ENCODE measurements around the gene PAK1.

Gene PAK1

DNA sequence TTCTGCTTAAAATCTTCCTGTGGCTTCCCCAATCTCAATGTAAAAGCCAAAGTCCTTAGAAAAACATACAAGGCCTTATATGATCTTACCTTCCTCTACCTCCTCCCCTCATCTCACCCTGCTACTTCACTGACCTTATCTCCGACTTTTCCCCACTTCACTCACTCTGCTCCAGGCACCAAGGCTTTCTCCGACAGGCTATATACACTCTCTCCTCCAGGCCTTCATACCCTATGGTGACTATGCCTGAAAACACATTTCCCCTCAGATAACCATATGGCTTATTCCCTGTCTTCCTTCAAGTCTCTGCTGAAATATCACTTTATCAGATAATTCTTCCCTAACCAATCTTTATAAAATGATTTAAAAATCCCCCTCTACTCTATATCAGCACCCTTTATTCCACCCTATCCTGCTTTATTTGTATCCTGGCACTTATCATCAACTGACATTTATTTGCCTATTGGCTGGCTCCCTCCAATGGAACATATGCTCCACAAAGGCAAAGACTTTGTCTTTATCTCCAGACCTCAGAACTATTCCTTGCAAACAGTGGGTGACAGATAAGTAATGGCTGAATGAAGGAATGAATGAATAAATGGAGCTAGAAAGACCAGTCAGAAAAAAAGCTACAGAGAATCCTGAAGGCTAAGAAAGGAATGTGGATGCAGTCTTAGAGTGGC lies 52.7 kb downstream of the PAK1 start:
- TF ChIP-seq, protein P1, sequence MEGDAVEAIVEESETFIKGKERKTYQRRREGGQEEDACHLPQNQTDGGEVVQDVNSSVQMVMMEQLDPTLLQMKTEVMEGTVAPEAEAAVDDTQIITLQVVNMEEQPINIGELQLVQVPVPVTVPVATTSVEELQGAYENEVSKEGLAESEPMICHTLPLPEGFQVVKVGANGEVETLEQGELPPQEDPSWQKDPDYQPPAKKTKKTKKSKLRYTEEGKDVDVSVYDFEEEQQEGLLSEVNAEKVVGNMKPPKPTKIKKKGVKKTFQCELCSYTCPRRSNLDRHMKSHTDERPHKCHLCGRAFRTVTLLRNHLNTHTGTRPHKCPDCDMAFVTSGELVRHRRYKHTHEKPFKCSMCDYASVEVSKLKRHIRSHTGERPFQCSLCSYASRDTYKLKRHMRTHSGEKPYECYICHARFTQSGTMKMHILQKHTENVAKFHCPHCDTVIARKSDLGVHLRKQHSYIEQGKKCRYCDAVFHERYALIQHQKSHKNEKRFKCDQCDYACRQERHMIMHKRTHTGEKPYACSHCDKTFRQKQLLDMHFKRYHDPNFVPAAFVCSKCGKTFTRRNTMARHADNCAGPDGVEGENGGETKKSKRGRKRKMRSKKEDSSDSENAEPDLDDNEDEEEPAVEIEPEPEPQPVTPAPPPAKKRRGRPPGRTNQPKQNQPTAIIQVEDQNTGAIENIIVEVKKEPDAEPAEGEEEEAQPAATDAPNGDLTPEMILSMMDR (IDR thresholded peaks at IDR 0.05) = no peak

- TF ChIP-seq, protein P1 (IDR thresholded peaks at IDR 0.05) = no peak
Measured at GRCh38 chr11:77418971-77419597, 54.8 kb downstream of the PAK1 start.

DNA sequence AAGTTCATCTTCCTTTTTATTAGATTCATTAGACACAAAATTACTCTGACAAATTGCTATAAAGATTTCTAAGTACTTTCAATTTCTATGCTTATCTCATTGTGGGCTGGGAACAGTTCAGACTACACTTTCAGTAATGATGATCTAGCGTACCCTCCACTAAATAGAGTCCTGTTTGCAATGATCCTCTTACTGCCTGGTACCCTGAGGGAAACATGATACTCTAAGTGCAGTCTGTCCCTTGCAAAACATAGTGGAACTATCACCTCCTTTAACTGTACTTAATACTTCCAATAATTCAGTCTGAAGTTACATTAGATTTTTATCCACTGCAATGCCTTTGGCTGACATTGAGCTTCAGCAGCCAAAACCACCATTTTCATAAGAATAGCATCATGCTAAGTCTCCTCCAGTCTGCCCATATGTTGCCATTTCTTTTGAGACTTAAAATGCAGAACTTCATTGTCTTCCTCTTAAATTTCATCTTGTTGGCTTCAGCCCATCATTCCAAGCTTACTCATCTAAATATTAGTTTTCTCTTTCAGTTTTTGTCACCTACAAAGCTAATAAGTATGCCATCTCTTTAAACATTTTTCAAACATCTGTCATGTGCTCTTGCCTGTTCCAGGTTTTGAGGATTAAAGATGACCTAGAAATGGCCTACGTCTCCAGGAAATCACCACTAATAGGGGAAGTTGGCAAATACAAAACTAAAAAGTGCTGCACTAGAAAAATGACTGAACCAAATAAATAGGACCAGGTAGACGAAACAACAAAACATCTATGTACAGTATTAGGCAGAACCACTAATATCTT lies 55.5 kb downstream of the PAK1 start:
- TF ChIP-seq, protein P1 (IDR thresholded peaks at IDR 0.05) = no peak

- TF ChIP-seq, protein P1 (IDR thresholded peaks at IDR 0.05) = no peak
Measured at GRCh38 chr11:77416357-77416756, 57.5 kb downstream of the PAK1 start.

- TF ChIP-seq, protein P1 (IDR thresholded peaks at IDR 0.05) = no peak
Measured at GRCh38 chr11:77413850-77414460, 59.9 kb downstream of the PAK1 start.

DNA sequence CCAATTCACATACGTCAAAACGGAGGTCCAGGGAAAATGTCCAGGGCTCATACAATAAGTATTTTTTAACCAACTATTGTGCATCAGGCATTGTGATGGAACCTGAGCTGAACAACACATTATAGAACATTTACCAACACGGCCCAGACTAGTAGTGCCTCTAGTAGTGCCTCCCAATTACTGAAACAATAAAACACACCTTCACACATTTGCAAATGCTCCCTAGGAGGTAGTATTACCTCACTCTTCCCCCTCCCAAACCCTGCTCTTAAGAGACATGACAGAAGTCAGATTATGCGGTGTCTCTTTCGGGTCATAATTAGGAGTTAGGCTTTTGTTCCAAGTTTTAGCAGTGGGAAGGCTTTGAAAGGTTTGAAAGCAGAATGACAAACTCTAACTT lies 61.1 kb downstream of the PAK1 start:
- TF ChIP-seq, protein P1 (IDR thresholded peaks at IDR 0.05) = no peak

DNA sequence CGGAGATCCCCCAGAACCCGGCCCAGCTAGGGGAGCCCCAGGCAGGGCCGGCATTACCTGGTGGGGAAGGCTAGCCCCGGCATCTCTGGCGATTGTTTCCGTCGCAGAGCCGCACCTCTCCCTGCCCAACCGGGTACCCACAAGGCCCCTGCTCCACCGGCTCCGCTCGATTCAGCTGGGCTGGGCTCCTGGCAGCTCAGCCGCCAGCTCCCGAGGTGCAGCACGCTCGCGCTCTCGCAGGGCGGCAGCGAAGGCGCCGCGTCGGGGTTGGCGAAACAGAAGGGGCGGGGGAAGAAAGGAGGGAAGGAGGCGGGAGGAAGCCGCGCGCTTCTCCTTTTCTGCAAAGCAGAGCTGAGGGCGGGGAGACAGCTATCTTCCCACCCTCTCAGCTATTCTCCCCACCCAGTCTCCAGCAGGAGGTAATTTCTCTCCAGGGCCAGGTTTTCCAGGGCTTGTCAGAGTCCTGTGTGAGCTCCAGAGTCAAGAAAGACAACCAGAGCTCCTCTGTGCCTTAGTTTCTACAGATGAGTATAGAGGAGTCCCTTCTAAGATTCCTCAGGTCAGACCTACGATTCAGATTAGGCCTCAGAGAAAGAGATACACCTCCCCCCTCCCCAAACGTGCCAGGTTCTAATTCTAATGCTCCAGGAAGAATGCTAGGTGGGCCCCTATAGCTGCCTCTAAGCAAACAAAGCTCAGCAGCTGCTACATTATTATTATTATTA lies 62.0 kb downstream of the PAK1 start:
- TF ChIP-seq, protein P1 (IDR thresholded peaks at IDR 0.05) = no peak
